ENCODE results near the gene ZPLD1.

ZPLD1 gene

DNA sequence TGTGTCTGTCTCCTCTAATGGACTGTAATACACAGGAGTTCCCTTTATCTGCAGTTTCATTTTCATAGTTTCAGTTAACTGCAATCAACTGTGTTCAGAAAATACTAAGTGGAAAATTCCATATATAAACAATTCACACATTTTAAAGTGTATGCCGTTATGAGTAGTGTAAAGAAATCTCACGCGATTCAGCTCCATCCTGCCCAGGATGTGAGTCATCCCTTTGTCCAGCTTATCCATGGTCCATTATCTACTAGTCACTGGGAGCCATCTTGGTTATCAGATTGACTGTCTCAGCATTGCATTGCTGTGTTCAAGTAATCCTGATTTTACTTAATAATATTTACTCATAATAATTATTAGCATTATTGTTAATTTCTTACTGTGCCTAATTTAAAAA, 14.5 kb downstream of the ZPLD1 start:
- Histone ChIP-seq H3K36me3 (ENCODE audit: low read length) (no peaks in the 10 kb centered on the region), H3K4me2 (ENCODE audit: low read depth, low read length, poor library complexity, severe bottlenecking) (no peak overlapping the region), H3K9ac (ENCODE audit: low read length) (no peak overlapping the region), H2AFZ (ENCODE audit: low read depth, low read length, severe bottlenecking) (no peak overlapping the region), H3K9me3 (ENCODE audit: insufficient read depth, low read length) (no peaks in the 10 kb centered on the region), H3K79me2 (ENCODE audit: insufficient read depth, low read length) (no peaks in the 10 kb centered on the region), H3K27ac (ENCODE audit: low read depth, low read length) (no peak overlapping the region), H3K4me3 (ENCODE audit: insufficient read depth, low read length, poor library complexity, severe bottlenecking) (no peak overlapping the region), H3K27me3 (ENCODE audit: low read length) (no peaks in the 10 kb centered on the region), H3F3A (ENCODE audit: insufficient read depth) (no peaks in the 10 kb centered on the region), H3K9me2 (replicated peaks; ENCODE audit: insufficient read depth, low read length) (no peaks in the 10 kb centered on the region), H4K20me1 (ENCODE audit: low read depth, low read length) (no peaks in the 10 kb centered on the region)
- TF ChIP-seq EZH2phosphoT487 (conservative IDR thresholded peaks at IDR 0.05; ENCODE audit: low read length): no peak
- TF ChIP-seq CTCF (IDR thresholded peaks at IDR 0.05; ENCODE audit: insufficient read depth, low read length, poor library complexity, severe bottlenecking): no peak

- Histone ChIP-seq H3K9ac (ENCODE audit: low read length) (no peak overlapping the region), H3K79me2 (ENCODE audit: insufficient read depth, low read length) (no peaks in the 10 kb centered on the region), H3F3A (ENCODE audit: insufficient read depth) (no peaks in the 10 kb centered on the region), H3K36me3 (ENCODE audit: low read length) (no peaks in the 10 kb centered on the region), H3K9me3 (ENCODE audit: insufficient read depth, low read length) (no peaks in the 10 kb centered on the region), H3K27me3 (ENCODE audit: low read length) (no peaks in the 10 kb centered on the region), H3K9me2 (replicated peaks; ENCODE audit: insufficient read depth, low read length) (no peaks in the 10 kb centered on the region), H4K20me1 (ENCODE audit: low read depth, low read length) (no peaks in the 10 kb centered on the region), H2AFZ (ENCODE audit: low read depth, low read length, severe bottlenecking) (no peak overlapping the region), H3K4me3 (ENCODE audit: insufficient read depth, low read length, poor library complexity, severe bottlenecking) (no peak overlapping the region), H3K27ac (ENCODE audit: low read depth, low read length) (no peak overlapping the region), H3K4me2 (ENCODE audit: low read depth, low read length, poor library complexity, severe bottlenecking) (no peak overlapping the region)
- TF ChIP-seq EZH2phosphoT487 (conservative IDR thresholded peaks at IDR 0.05; ENCODE audit: low read length): no peak
- TF ChIP-seq CTCF (IDR thresholded peaks at IDR 0.05; ENCODE audit: insufficient read depth, low read length, poor library complexity, severe bottlenecking): no peak
These were observed 15.1 kb downstream of the ZPLD1 start for GRCh38 chr3:102449930-102450329.

DNA sequence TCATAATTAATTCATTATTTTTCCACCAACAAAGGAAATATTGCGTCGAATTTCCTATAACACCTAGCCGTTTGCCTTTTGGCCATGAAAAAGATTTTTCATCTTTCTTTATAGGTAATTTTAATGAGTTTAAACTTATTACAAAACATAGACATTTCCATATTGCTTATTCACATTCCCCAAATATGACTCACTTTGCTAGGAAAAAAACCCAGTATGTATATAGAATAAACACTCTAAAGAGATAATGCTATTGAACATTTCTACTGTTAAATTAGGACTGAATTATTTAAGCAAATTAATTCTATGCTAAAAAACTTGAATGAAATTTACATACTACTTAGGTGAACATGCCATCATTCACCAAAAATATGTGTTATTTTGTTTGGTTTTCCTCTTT, 16.2 kb downstream of the ZPLD1 start:
- Histone ChIP-seq H3K9ac (ENCODE audit: low read length) (no peak overlapping the region), H3F3A (ENCODE audit: insufficient read depth) (no peaks in the 10 kb centered on the region), H3K4me2 (ENCODE audit: low read depth, low read length, poor library complexity, severe bottlenecking) (no peak overlapping the region), H3K4me3 (ENCODE audit: insufficient read depth, low read length, poor library complexity, severe bottlenecking) (no peak overlapping the region), H2AFZ (ENCODE audit: low read depth, low read length, severe bottlenecking) (no peak overlapping the region), H3K36me3 (ENCODE audit: low read length) (no peaks in the 10 kb centered on the region), H4K20me1 (ENCODE audit: low read depth, low read length) (no peaks in the 10 kb centered on the region), H3K9me3 (ENCODE audit: insufficient read depth, low read length) (no peaks in the 10 kb centered on the region), H3K27ac (ENCODE audit: low read depth, low read length) (no peak overlapping the region), H3K27me3 (ENCODE audit: low read length) (no peaks in the 10 kb centered on the region), H3K79me2 (ENCODE audit: insufficient read depth, low read length) (no peaks in the 10 kb centered on the region), H3K9me2 (replicated peaks; ENCODE audit: insufficient read depth, low read length) (no peaks in the 10 kb centered on the region)
- TF ChIP-seq CTCF (IDR thresholded peaks at IDR 0.05; ENCODE audit: insufficient read depth, low read length, poor library complexity, severe bottlenecking) (no peak), EZH2phosphoT487 (conservative IDR thresholded peaks at IDR 0.05; ENCODE audit: low read length) (no peak)

DNA sequence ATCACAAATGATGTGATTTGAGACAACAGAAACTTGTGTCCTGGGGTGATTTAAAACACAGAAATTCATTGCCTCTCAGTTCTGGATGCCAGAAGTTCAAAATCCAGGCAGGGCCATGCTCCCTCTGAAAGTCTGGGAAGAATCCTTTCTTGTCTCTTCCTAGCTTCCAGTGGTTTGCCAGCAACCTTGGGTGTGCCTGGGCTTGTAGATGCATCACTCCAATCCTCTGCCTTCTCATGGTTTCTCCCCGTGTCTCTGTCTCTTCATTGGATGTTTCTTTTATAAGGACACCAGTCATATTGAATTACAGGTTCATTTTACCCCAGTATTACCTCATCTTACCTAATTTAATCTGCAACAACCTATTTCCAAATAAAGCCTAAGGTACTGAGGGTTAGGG, 16.7 kb downstream of the ZPLD1 start:
- H3K27ac ChIP-seq (ENCODE audit: low read depth, low read length): no peak overlapping the region
- H3K9ac ChIP-seq (ENCODE audit: low read length): no peak overlapping the region
- H4K20me1 ChIP-seq (ENCODE audit: low read depth, low read length): no peaks in the 10 kb centered on the region
- TF ChIP-seq EZH2phosphoT487 (conservative IDR thresholded peaks at IDR 0.05; ENCODE audit: low read length): no peak
- TF ChIP-seq CTCF (IDR thresholded peaks at IDR 0.05; ENCODE audit: insufficient read depth, low read length, poor library complexity, severe bottlenecking): no peak
- no peaks in the 10 kb centered on the region for H3K79me2 ChIP-seq (ENCODE audit: insufficient read depth, low read length)
- no peaks in the 10 kb centered on the region for H3K36me3 ChIP-seq (ENCODE audit: low read length)
- no peaks in the 10 kb centered on the region for H3K9me3 ChIP-seq (ENCODE audit: insufficient read depth, low read length)
- H3K9me2 ChIP-seq (replicated peaks; ENCODE audit: insufficient read depth, low read length): no peaks in the 10 kb centered on the region
- no peaks in the 10 kb centered on the region for H3F3A ChIP-seq (ENCODE audit: insufficient read depth)
- no peaks in the 10 kb centered on the region for H3K27me3 ChIP-seq (ENCODE audit: low read length)
- H3K4me2 ChIP-seq (ENCODE audit: low read depth, low read length, poor library complexity, severe bottlenecking): no peak overlapping the region
- no peak overlapping the region for H2AFZ ChIP-seq (ENCODE audit: low read depth, low read length, severe bottlenecking)
- no peak overlapping the region for H3K4me3 ChIP-seq (ENCODE audit: insufficient read depth, low read length, poor library complexity, severe bottlenecking)

All from SU-DHL-6 (cell line).